Omental fat pad (tissue), 4 donors: ENCODE results near the gene MAP2K3. TPM values are rescaled to one million over a fixed set of nuclear protein-coding genes. Genes with fewer than 3 reads are reported as not detected.

Experiments used
- ATAC-seq: fragments of 150-250 bp; one replicate; pipeline ENCODE4 v1.9.1; 2016; ENCODE audit warnings: mild to moderate bottlenecking, moderate library complexity; ENCODE audit not compliant: low FRiP score
- DNase-seq: peaks from one replicate; pipeline ENCODE4 v3.0.0-alpha.2; 2019; ENCODE audit warnings: low spot score
- total RNA-seq, 4 donors: library from RNA; depleted of rRNA; stranded (reverse); fragments of >200 nt; gene quantifications; one replicate each; pipeline ENCODE4 v1.1.0, GENCODE V29; 2016
- TF ChIP-seq, protein P1 (sequence below), 3 donors: fragments of 450-650 bp; IDR thresholded peaks; one replicate each; pipeline ENCODE4 v1.5.1; 2016 to 2017; ENCODE audit warnings: antibody characterized with exemption in 3 of 3, mild to moderate bottlenecking in 3 of 3, moderate library complexity in 2 of 3

Gene MAP2K3
- total RNA-seq, 4 donors from 2014 or later: 36.8 to 170 (median 58.5) TPM

DNA sequence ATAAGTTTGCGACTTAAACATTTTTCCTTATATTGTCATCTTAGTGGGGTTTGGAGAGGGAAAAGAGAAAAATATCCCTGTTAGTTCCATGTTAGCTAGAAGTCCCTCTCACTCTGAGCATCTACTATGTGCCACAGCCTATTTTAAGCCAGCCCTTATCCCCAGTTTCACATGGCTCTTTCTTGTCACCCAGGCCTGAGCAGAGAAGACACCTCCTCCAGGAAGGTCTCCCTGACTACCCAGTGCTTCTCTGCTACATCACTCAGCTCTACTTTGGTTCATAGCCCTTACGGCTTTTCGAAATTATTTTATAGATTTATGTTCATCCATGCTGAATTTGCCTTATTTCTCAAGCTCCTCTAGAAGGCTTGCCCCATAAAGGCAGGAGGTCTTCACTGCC is 7.2 kb upstream of the MAP2K3 start:
- DNase-seq: no peak
- TF ChIP-seq, protein P1, sequence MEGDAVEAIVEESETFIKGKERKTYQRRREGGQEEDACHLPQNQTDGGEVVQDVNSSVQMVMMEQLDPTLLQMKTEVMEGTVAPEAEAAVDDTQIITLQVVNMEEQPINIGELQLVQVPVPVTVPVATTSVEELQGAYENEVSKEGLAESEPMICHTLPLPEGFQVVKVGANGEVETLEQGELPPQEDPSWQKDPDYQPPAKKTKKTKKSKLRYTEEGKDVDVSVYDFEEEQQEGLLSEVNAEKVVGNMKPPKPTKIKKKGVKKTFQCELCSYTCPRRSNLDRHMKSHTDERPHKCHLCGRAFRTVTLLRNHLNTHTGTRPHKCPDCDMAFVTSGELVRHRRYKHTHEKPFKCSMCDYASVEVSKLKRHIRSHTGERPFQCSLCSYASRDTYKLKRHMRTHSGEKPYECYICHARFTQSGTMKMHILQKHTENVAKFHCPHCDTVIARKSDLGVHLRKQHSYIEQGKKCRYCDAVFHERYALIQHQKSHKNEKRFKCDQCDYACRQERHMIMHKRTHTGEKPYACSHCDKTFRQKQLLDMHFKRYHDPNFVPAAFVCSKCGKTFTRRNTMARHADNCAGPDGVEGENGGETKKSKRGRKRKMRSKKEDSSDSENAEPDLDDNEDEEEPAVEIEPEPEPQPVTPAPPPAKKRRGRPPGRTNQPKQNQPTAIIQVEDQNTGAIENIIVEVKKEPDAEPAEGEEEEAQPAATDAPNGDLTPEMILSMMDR (IDR thresholded peaks at IDR 0.05): no peak
- no peak for ATAC-seq

DNA sequence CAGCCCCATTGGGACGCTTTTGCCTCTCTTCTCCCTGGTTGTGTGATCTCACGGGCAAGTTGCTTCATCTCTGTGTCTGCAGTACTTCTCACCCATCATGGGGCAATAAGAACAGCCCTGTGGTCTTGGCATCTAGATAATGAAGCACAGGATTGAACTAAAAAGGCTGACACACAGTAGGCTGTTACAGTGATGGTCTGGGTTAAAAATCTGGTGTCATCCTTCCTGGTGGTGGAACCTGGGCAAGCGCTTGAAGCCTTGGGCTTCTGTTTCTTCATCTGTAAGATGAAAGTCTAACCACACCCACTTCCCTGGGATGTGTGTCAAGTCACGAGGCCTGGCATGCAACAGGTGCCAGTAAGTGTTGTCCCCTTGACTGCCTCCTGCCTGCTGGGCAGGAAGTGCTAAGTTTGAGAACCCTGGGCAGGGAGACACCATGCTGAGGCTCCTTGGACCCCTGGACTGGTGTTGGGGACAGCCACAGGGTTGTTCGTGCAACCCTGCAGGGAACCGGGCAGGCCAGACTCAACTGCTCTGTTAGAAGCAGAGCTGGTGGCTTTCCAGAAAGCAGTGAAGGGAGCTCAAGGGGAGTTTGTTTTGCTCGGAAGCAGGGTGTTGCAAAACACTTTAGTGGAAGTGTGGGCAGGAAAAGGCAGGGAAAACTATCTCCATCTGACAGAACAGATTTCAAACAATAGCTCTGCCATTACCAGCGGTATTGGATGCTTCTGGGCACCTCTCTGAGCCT is 5.9 kb upstream of the MAP2K3 start:
- TF ChIP-seq, protein P1 (IDR thresholded peaks at IDR 0.05): no peak
- peak; percentile 19 for ATAC-seq
- no peak for DNase-seq

DNA sequence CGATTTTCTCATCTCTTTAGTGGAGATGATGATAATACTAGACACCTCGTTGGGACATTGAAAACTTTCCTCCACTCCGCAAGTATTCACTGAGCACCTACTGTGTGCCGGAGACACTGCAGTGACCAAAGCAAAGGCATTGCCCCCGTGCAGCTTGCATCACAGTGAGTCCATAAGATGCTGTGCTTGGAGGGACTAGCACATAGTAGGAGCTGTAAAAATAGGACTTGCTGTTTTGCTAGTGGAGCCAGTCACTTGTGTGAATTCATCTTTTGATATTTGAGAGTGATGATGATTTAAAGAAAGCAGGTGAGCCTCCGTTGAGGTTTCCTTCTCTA is 5.3 kb upstream of the MAP2K3 start:
- DNase-seq (no peak), ATAC-seq (no peak)

DNA sequence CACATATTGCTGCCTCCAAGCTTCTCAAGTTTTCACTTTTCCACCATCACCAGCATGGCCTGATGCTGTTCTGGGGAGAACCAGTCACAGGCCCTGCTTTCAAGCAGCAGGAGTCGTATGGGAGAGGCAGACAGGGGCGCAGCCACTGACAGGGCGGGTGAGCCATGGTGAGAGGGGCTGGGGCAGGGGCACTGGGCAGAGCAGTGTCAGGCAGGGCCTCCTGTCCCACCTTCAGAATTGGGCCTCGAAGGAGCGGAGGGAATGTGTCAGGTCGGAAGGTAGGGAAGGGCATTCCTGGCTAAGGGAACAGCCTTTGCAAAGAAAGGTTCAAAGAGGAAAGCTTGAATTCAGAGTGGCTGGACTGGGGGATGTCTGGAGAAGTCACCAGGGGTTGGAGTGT is 4.9 kb upstream of the MAP2K3 start:
- TF ChIP-seq, protein P1 (IDR thresholded peaks at IDR 0.05): no peak
- no peak for ATAC-seq
- no peak for DNase-seq

More for the DNA sequence above, 5.3 kb upstream of the MAP2K3 start:
- TF ChIP-seq, protein P1 (IDR thresholded peaks at IDR 0.05): no peak

DNA sequence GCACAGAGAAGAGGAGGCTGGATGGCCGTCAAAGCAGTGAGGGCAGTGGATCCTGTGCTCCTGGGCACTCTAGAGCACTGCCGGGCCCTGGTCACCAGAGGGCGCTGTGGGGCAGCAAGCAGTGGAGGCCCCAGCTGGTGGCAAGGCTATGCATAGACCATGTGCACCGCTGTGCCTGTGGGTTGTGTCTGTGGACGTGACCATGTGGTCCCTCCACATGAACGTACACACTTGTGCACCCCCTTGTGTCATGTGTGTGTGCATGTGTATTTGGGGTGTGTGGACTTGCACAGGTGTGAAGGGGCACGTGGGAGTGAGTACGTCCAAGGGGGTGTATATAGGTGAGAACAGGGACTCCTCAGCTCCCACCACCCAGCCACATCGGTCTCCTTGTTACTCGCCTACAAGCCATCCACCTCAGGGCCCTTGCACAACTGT is 4.4 kb upstream of the MAP2K3 start:
- DNase-seq (peak; percentile 90), ATAC-seq (peak; percentile 30)
- TF ChIP-seq, protein P1 (IDR thresholded peaks at IDR 0.05): peak in 2 of 3 donors; percentile 75 to 84

DNA sequence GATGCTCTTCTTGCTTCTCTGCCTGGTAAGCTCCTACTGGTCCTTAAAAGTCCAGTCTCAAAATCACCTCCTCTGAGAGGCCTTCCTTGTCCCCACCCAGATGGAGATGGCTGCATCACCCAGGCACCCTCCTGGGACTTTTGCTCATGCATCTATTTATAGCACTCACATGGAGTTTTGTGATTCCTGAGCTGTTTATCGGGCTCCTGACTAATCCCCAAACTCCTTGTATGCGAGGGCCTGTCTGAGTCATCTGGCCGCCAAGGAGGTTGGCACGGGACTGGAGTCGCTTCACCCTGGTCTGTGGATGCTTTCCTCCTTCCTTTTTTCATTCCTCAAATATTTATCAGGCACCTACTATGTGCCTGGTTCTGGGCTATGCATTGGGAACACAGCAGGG is 2.3 kb upstream of the MAP2K3 start:
- DNase-seq (no peak), ATAC-seq (peak; percentile 11)
- TF ChIP-seq, protein P1 (IDR thresholded peaks at IDR 0.05): no peak

DNA sequence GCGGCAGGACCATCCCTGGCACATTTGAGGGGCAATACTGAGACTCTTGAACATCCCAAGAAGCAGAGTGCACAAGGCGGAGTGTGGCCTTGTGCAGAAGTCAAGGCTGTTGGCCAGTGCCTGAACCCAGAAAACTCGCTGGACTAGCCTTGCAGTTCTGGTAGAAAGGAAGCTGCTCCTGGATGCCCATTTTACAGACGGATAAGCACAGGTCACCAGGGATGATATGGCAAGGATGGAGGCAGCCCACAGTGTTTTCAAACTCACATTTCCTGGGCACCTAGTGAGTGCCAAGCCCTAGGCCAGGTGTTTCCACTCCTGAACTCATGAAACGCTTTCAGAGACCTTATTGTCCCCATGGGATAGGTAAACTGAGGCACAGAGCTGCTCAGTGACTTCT is 1.7 kb upstream of the MAP2K3 start:
- ATAC-seq (no peak), DNase-seq (no peak)
- TF ChIP-seq, protein P1 (IDR thresholded peaks at IDR 0.05): no peak
